Right atrium auricular region (tissue), 2 donors: ENCODE results near the gene PSTPIP1. TPM values are rescaled to one million over a fixed set of nuclear protein-coding genes. Genes with fewer than 3 reads are reported as not detected.

Experiments
- DNase-seq: peaks from one replicate; pipeline ENCODE4 v3.0.0-alpha.2; 2019; ENCODE audit warnings: low spot score
- H3K27ac ChIP-seq, 2 donors: fragments of 200-600 bp; sonication (generic); 1 replicate in 1 of 2; 2 replicates in 1 of 2; pipeline ENCODE4 v1.5.1; 2016 to 2019
- H3K27me3 ChIP-seq, 2 donors: fragments of 200-600 bp; sonication (generic); one replicate each; pipeline versions ENCODE4 v1.5.1 to v1.6.0; 2017 to 2019
- H3K36me3 ChIP-seq: fragments of 200-600 bp; sonication (generic); one replicate; pipeline ENCODE4 v1.5.1; 2016
- H3K4me1 ChIP-seq, 2 donors: fragments of 200-600 bp; sonication (generic); one replicate each; pipeline versions ENCODE4 v1.5.1 to v1.6.0; 2017 to 2019
- H3K4me3 ChIP-seq, 2 donors: fragments of 200-600 bp; sonication (generic); 1 replicate in 1 of 2; 2 replicates in 1 of 2; pipeline ENCODE4 v1.5.1; 2017 to 2019; ENCODE audit warnings: mild to moderate bottlenecking in 1 of 2, moderate library complexity in 1 of 2
- H3K9me3 ChIP-seq, 2 donors: fragments of 200-600 bp; sonication (generic); one replicate each; pipeline ENCODE4 v1.5.1; 2019
- total RNA-seq, 2 donors: library from RNA; depleted of rRNA; stranded (reverse); fragments of >200 nt; gene quantifications; one replicate each; pipeline ENCODE4 v1.1.0, GENCODE V29; 2016
- TF ChIP-seq, protein P1 (sequence below), 2 donors: fragments of 200-600 bp; sonication (generic); IDR thresholded peaks; one replicate each; pipeline ENCODE4 v1.5.1; 2019; ENCODE audit warnings: antibody characterized with exemption in 2 of 2

Gene PSTPIP1
- total RNA-seq, 2 donors from 2014 or later: 1.9 to 2.3 TPM

DNA sequence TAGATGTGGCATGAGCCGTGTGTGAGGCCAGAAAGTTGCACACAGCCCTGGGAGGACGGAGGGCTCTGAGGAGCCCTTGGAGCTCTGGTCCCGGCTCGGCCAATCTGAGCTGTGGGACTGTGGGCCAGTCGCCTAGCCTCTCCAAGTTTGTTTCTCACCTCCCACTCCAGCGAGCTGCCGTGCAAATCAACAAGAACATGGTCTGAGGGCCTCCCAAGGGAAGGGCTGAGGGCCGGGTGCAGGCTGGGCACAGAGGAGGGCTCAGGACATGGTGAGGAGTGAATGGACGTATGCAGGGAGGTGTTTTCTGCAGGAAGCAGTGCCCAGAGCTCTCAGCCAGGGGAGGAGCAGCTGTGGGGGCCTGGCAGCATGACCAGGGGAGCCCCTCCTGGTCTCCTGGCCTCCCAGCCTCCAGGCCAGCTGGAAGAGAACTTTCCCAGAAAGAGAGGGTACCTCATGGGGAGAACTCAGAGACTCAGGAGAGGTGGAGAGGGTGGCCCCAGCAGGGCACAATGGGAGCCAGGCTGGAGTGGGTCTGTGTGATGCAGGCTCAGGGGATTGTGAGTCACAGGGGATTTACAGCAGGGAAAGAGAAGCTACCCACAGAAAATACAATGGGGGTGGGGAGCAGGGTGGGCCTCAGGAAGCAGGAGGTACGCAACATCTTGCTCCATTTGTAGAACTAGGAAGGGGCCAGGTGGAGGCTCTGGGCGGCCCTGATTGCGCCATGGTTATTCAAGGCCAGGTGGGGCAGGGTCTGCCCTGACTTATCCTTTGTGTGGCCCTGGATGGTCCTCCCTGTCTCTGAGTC is 24.8 kb downstream of the PSTPIP1 start:
- DNase-seq: no peak

DNA sequence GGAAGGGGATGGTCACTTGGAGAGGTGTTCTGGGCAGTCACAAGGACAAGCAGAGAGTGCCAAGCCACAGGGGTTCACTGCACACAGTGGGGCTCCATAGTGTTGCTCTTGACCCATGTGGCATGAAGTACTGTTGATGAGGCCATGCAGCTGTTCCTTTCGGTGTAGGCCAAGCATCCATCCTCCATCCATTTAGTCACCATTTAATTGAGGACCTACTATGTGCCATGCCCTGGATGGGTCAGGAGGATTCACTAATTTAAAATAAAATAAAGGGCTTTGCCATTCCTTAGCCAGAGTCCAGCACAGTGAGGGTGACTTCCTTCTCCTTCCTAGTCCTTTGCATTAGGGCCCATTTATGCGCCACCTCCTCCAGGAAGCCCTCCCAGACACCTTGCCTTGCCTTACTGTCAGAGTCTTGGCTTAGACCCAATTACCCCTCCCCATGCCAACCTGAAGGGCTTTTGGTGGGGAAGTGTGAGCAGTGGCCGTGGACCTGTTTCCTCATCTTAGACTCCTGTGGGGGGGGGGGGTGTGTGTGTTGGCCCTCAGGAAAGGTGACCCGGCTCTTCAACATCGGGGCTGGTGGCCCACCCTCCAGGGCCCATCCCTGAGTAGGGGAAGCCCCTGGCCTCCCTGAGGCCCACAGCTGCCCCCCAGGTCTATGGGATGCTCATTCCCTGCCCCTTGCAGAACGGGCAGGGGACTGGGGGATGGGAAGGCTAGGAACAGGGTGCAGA is 25.6 kb downstream of the PSTPIP1 start:
- Histone ChIP-seq H3K9me3 (no peaks in the 10 kb centered on the region), H3K27ac (no peak overlapping the region), H3K27me3 (no peaks in the 10 kb centered on the region), H3K36me3 (no peaks in the 10 kb centered on the region), H3K4me1 (peaks cover 0 to 23% of the 10 kb centered on the region in 2 donors), H3K4me3 (no peak overlapping the region)
- DNase-seq: no peak
- TF ChIP-seq, protein P1, sequence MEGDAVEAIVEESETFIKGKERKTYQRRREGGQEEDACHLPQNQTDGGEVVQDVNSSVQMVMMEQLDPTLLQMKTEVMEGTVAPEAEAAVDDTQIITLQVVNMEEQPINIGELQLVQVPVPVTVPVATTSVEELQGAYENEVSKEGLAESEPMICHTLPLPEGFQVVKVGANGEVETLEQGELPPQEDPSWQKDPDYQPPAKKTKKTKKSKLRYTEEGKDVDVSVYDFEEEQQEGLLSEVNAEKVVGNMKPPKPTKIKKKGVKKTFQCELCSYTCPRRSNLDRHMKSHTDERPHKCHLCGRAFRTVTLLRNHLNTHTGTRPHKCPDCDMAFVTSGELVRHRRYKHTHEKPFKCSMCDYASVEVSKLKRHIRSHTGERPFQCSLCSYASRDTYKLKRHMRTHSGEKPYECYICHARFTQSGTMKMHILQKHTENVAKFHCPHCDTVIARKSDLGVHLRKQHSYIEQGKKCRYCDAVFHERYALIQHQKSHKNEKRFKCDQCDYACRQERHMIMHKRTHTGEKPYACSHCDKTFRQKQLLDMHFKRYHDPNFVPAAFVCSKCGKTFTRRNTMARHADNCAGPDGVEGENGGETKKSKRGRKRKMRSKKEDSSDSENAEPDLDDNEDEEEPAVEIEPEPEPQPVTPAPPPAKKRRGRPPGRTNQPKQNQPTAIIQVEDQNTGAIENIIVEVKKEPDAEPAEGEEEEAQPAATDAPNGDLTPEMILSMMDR (IDR thresholded peaks at IDR 0.05): no peak

More for the DNA sequence above, 24.8 kb downstream of the PSTPIP1 start:
- Histone ChIP-seq H3K4me3 (no peak overlapping the region), H3K27ac (no peak overlapping the region), H3K4me1 (peaks cover 0 to 25% of the 10 kb centered on the region in 2 donors), H3K36me3 (no peaks in the 10 kb centered on the region), H3K9me3 (no peaks in the 10 kb centered on the region), H3K27me3 (no peaks in the 10 kb centered on the region)
- TF ChIP-seq, protein P1 (IDR thresholded peaks at IDR 0.05): no peak

DNA sequence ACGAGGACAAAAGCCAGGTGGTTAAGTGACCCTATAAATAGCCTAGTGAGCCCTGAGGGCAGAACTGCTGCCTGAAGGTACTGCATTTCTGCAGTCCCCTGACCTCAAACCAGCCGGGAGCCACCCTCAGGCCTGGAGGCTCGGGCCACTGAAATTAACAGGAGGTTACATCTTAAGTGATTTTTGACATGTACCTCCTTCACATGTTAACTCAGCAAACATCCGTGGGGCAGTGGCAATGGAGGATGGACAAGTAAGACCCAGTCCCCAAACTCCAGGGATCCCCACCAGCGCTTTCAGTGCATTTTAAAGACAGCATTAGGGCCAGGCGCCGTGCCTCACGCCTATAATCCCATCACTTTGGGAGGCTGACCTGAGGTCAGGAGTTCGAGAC is 26.2 kb downstream of the PSTPIP1 start:
- H3K27ac ChIP-seq: no peak overlapping the region
- H3K27me3 ChIP-seq: no peaks in the 10 kb centered on the region
- H3K9me3 ChIP-seq: no peaks in the 10 kb centered on the region
- peaks cover 0 to 17% of the 10 kb centered on the region in 2 donors for H3K4me1 ChIP-seq
- DNase-seq: no peak
- no peaks in the 10 kb centered on the region for H3K36me3 ChIP-seq
- H3K4me3 ChIP-seq: no peak overlapping the region
- TF ChIP-seq, protein P1 (IDR thresholded peaks at IDR 0.05): no peak

DNA sequence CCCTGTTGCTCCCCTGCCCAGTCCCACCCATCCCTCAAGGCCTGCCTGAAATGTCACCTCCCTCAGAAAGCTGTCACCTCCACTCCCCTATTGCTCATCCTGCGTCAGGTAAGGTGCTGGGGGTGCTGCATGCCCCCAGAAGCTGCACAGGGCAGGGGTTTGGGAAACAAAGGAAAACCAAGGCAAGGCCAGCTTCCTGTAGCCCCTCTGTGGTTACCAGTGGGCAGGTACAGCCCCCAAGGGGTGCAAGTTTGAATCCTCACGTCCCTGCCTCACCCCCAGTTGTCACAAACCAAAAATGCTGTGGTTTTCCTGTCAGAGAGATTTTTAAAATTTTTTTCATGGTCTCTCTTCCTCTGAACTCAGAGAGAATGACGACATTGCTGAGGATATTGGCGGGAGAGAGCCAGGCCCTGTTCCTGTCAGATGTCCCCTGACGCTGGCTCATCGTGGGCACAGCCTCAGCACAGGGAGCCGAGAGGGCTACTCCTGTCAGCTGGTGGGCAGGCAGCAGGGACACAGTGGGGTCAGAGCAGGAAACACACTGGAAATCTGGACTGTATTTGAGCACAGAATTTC is 27.0 kb downstream of the PSTPIP1 start:
- TF ChIP-seq, protein P1 (IDR thresholded peaks at IDR 0.05): no peak
- Histone ChIP-seq H3K4me1 (peaks cover 0 to 15% of the 10 kb centered on the region in 2 donors), H3K27me3 (no peaks in the 10 kb centered on the region)

DNA sequence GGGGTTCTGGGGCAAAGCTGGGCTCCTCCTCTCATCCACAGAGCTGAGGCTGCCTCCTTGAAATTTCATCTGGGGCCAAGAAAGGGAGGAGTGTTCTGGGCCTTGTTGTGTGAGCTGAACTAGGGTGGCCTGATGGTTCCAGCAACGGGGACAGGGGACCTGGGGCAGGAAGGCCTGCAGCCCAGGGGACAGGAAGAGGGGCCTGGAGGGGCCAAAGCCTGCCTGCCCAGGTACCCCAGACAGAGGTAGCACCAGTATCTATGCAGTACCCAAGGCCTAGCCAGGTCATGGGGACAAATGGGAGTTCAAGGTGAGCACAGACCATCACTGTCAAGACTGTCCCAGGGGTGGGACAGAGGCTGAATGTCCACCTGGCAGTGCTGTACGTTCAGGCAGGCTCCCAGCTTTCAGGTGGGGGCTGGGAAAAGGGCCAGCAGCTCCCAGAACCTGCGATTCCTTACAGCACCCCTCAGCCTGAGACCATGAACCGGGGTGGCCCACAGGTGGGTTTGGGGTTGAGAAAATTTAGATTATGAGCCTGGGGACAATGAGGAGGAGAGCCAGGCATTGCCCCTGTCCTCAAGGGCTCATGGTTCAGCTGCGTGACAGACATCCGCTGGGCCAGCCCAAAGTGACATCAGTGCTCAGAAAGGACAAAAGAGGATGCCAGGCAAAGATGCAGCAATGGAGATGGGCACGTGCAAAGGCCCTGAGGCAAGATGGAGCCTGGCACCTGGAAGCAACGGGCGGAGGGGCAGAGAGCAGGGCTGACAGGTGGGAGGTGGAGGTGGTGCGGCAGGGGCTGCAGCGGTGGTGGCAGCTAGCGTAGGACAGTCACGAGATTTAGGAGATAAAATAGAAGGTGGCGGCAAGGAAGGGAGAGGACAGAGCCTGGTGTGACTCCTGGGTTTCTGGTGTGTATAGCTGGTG is 28.0 kb downstream of the PSTPIP1 start:
- H3K9me3 ChIP-seq: no peaks in the 10 kb centered on the region
- peaks cover 0 to 13% of the 10 kb centered on the region in 2 donors for H3K4me1 ChIP-seq
- H3K4me3 ChIP-seq: no peak overlapping the region
- H3K27ac ChIP-seq: no peak overlapping the region
- TF ChIP-seq, protein P1 (IDR thresholded peaks at IDR 0.05): no peak
- no peak for DNase-seq
- H3K36me3 ChIP-seq: no peaks in the 10 kb centered on the region
- no peaks in the 10 kb centered on the region for H3K27me3 ChIP-seq

More for the DNA sequence above, 27.0 kb downstream of the PSTPIP1 start:
- H3K9me3 ChIP-seq: no peaks in the 10 kb centered on the region
- DNase-seq: no peak
- no peak overlapping the region for H3K27ac ChIP-seq
- H3K4me3 ChIP-seq: no peak overlapping the region
- no peaks in the 10 kb centered on the region for H3K36me3 ChIP-seq
